PC-9 (cell line): ENCODE measurements around the gene HOXC6. TPM values are rescaled to one million over a fixed set of nuclear protein-coding genes. Genes with fewer than 3 reads are reported as not detected.

Experiments
- BruUV-seq: library from RNA; stranded (reverse); fragments of 400-500 nt; replicated peaks from 2 replicates; lab custom pipeline; 2021; lab: Mats Ljungman, UMichigan
- CTCF ChIA-PET: fragments of 300-600 bp; sonication (Branson Sonifier 250); formaldehyde crosslinking; loops from one replicate; lab custom pipeline; 2022; ENCODE audit warnings: antibody characterized with exemption; lab: Charles Lee
- POLR2A ChIA-PET: fragments of 300-600 bp; sonication (Branson Sonifier 250); formaldehyde crosslinking; loops from one replicate; lab custom pipeline; 2022; ENCODE audit warnings: antibody characterized with exemption; ENCODE audit not compliant: unreplicated experiment; lab: Charles Lee
- DNase-seq, 2 experiments: peaks; one replicate each; pipeline versions ENCODE4 v3.0.0 to v3.0.0-alpha.2; 2015 to 2022; ENCODE audit warnings: mixed read lengths in 1 of 2
- H2AFZ ChIP-seq: fragments of 200-600 bp; sonication (generic); 2 replicates; pipeline ENCODE4 v1.8.1; 2017; ENCODE audit warnings: antibody characterized with exemption
- H3F3A ChIP-seq: fragments of 200-600 bp; sonication (generic); 2 replicates; pipeline ENCODE4 v1.8.1; 2017; ENCODE audit warnings: antibody characterized with exemption, mild to moderate bottlenecking, low read depth; ENCODE audit not compliant: insufficient read depth
- H3K27ac ChIP-seq: fragments of 200-600 bp; sonication (generic); 2 replicates; pipeline ENCODE4 v1.6.1; 2016; ENCODE audit warnings: mixed run types
- H3K27me3 ChIP-seq: fragments of 200-600 bp; sonication (generic); 2 replicates; pipeline ENCODE4 v1.6.1; 2016; ENCODE audit warnings: low read depth, mixed run types; ENCODE audit not compliant: insufficient read depth
- H3K36me3 ChIP-seq: fragments of 200-600 bp; sonication (generic); 2 replicates; pipeline ENCODE4 v1.6.1; 2016; ENCODE audit warnings: low read depth, mixed run types
- H3K4me1 ChIP-seq: fragments of 200-600 bp; sonication (generic); replicated peaks from 2 replicates; pipeline ENCODE4 v1.6.1; 2016; ENCODE audit warnings: mixed run types; ENCODE audit not compliant: insufficient read depth
- H3K4me2 ChIP-seq: fragments of 200-600 bp; sonication (generic); 2 replicates; pipeline ENCODE4 v1.6.1; 2017; ENCODE audit warnings: mixed run types
- H3K4me3 ChIP-seq: fragments of 200-600 bp; sonication (generic); 2 replicates; pipeline ENCODE4 v1.6.1; 2016; ENCODE audit warnings: mixed run types
- H3K79me2 ChIP-seq: fragments of 200-600 bp; sonication (generic); 2 replicates; pipeline ENCODE4 v1.6.1; 2017; ENCODE audit warnings: low read depth, mixed run types
- H3K9me2 ChIP-seq: fragments of 200-600 bp; sonication (generic); 2 replicates; pipeline ENCODE4 v1.8.1; 2017; ENCODE audit warnings: mild to moderate bottlenecking; ENCODE audit not compliant: insufficient read depth
- H3K9me3 ChIP-seq: fragments of 200-600 bp; sonication (generic); 2 replicates; pipeline ENCODE4 v1.8.1; 2016; ENCODE audit warnings: low read depth; ENCODE audit not compliant: insufficient read depth
- H4K20me1 ChIP-seq: fragments of 200-600 bp; sonication (generic); 2 replicates; pipeline ENCODE4 v1.8.1; 2017; ENCODE audit not compliant: insufficient read depth
- CTCF ChIP-seq: fragments of 200-600 bp; sonication (generic); conservative IDR thresholded peaks from 2 replicates; pipeline ENCODE4 v1.6.1; 2017; ENCODE audit warnings: mixed run types, antibody characterized with exemption, mild to moderate bottlenecking, moderate library complexity
- EZH2 ChIP-seq: fragments of 200-600 bp; sonication (generic); IDR thresholded peaks from 2 replicates; pipeline ENCODE4 v1.8.0; 2017; ENCODE audit warnings: antibody characterized with exemption, low read depth
- intact Hi-C: fragments of 100-400 bp; cut with micrococcal nuclease; formaldehyde crosslinking; loops from one replicate; pipeline ENCODE4 v1.10.0; 2022; ENCODE audit not compliant: unreplicated experiment
- total RNA-seq: library from RNA; stranded (reverse); gene quantifications from 2 replicates; pipeline ENCODE4 v1.2.3, GENCODE V29; 2021

Gene HOXC6
- total RNA-seq, 1 experiment from 2014 or later, result 4.1 TPM

GRCh38 chr12:54045868-54046521 lies 17.8 kb downstream of the HOXC6 start:
- ChIA-PET CTCF (no interaction called here), POLR2A (no interaction called here)
- Histone ChIP-seq H3K27ac (no peak overlapping the region), H3K27me3 (peaks cover 35% of the 10 kb centered on the region), H3K36me3 (no peaks in the 10 kb centered on the region), H4K20me1 (no peaks in the 10 kb centered on the region), H3K9me3 (no peaks in the 10 kb centered on the region), H3K4me3 (no peak overlapping the region), H3K4me2 (no peak overlapping the region), H3K9me2 (no peaks in the 10 kb centered on the region), H3F3A (no peaks in the 10 kb centered on the region), H3K79me2 (no peaks in the 10 kb centered on the region), H2AFZ (no peak overlapping the region), H3K4me1 (no peaks in the 10 kb centered on the region)
- TF ChIP-seq EZH2 (no peak), CTCF (no peak)
- intact Hi-C loops, result no loop called here
- DNase-seq, result no peak
- no TSS peak for BruUV-seq

- no peaks in the 10 kb centered on the region for H4K20me1 ChIP-seq
- no peaks in the 10 kb centered on the region for H3K9me2 ChIP-seq
- intact Hi-C loops, result no loop called here
- H3K4me1 ChIP-seq, result no peaks in the 10 kb centered on the region
- no peaks in the 10 kb centered on the region for H3K9me3 ChIP-seq
- no peaks in the 10 kb centered on the region for H3K36me3 ChIP-seq
- H3K4me2 ChIP-seq, result no peak overlapping the region
- no peak overlapping the region for H3K27ac ChIP-seq
- POLR2A ChIA-PET, result no interaction called here
- no peak overlapping the region for H3K4me3 ChIP-seq
- CTCF ChIA-PET, result no interaction called here
- DNase-seq, result no peak
- H3K27me3 ChIP-seq, result peaks cover 35% of the 10 kb centered on the region
- no peaks in the 10 kb centered on the region for H3K79me2 ChIP-seq
- no peak for TF ChIP-seq EZH2
- TF ChIP-seq CTCF, result no peak
- no peak overlapping the region for H2AFZ ChIP-seq
- no peaks in the 10 kb centered on the region for H3F3A ChIP-seq
- BruUV-seq, result no TSS peak
Measured at GRCh38 chr12:54046809-54047159, 18.5 kb downstream of the HOXC6 start.

GRCh38 chr12:54047160-54047963 lies 19.1 kb downstream of the HOXC6 start:
- BruUV-seq, result no TSS peak
- POLR2A ChIA-PET, result no interaction called here
- TF ChIP-seq CTCF (no peak), EZH2 (no peak)
- Histone ChIP-seq H4K20me1 (no peaks in the 10 kb centered on the region), H3K9me3 (no peaks in the 10 kb centered on the region), H3F3A (no peaks in the 10 kb centered on the region), H3K4me3 (no peak overlapping the region), H3K79me2 (no peaks in the 10 kb centered on the region), H3K27ac (no peak overlapping the region), H2AFZ (no peak overlapping the region), H3K4me2 (no peak overlapping the region), H3K9me2 (no peaks in the 10 kb centered on the region), H3K36me3 (no peaks in the 10 kb centered on the region), H3K27me3 (peaks cover 36% of the 10 kb centered on the region), H3K4me1 (no peaks in the 10 kb centered on the region)
- intact Hi-C loops, result no loop called here
- CTCF ChIA-PET, result no interaction called here
- DNase-seq, result no peak
